Measurements from ENCODE around the gene IFT80. TPM values are rescaled to one million over a fixed set of nuclear protein-coding genes. Genes with fewer than 3 reads are reported as not detected.
"Not testable (repeated sequence)": the region's sequence is repeated elsewhere in the genome, so short reads cannot be mapped to it uniquely, and the experiment has no call there.

IFT80 gene
- total RNA-seq, 1 experiment from 2014 or later = 20.2 TPM

DNA sequence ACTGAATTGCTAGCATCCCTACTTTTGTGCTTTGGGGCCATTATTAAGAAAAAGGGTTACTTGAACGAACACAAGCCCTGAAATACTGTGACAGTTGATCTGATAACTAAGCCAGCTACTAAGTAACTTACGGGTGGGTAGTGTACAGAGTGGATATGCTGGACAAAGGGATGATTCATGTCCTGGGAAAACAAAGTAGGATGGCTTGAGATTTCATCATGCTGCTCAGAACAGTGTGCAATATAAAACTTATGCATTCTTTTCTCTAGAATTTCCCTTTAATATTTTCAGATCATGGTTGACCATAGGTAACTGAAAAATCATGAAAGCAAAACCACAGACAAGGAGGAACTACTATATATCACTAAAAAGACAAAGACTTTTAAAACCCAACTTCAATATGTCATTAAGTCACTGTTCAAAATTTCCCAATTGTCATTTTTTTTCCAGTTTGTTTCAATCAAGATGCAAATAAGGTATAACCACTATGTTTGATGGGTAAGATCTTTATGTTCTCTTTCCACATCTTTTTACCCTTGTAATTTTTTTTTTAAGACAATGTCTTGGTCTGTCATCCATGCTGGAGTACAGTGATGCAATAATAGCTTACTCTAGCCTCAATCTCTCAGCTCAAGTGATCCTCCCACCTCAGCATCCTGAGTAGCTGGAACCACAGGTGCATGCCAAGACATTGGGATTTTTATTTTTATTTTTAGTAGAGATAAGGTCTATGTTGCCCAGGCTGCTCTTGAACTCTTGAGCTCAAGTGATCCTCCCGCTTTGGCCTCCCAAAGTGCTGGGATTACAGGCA is 67.7 kb downstream of the IFT80 start:
- no TSS peak for BruUV-seq (replicated peaks)

DNA sequence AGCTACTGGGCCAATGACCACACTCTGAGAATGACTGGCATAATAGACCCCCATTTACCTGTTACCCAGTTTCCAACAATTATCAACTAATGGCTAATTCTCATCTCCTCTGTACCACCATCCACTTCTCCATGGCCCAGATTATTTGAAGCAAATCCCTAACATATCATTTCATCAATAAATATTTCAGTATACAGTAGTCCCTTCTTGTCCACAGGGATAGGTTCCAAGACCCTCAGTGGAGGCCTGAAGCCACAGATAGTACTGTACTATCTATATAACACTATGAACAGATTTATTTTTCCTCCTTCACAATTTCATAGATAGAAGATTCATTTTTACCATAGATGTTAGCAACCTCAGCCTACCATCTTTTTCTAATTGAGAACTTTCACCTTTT is 68.3 kb downstream of the IFT80 start:
- TF ChIP-seq, protein P1, sequence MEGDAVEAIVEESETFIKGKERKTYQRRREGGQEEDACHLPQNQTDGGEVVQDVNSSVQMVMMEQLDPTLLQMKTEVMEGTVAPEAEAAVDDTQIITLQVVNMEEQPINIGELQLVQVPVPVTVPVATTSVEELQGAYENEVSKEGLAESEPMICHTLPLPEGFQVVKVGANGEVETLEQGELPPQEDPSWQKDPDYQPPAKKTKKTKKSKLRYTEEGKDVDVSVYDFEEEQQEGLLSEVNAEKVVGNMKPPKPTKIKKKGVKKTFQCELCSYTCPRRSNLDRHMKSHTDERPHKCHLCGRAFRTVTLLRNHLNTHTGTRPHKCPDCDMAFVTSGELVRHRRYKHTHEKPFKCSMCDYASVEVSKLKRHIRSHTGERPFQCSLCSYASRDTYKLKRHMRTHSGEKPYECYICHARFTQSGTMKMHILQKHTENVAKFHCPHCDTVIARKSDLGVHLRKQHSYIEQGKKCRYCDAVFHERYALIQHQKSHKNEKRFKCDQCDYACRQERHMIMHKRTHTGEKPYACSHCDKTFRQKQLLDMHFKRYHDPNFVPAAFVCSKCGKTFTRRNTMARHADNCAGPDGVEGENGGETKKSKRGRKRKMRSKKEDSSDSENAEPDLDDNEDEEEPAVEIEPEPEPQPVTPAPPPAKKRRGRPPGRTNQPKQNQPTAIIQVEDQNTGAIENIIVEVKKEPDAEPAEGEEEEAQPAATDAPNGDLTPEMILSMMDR (conservative IDR thresholded peaks at IDR 0.05; ENCODE audit: low read depth, low read length) = no peak
- TF ChIP-seq EZH2 (IDR thresholded peaks at IDR 0.05; ENCODE audit: borderline replicate concordance, low read depth, low read length, poor library complexity, severe bottlenecking) = no peak
- no peaks in the 10 kb centered on the region for H3K36me3 ChIP-seq (ENCODE audit: insufficient read depth, low read length, poor library complexity, severe bottlenecking)
- H3K27ac ChIP-seq (ENCODE audit: low read depth, low read length, poor library complexity, severe bottlenecking) = no peak overlapping the region
- ChIA-PET POLR2A (ENCODE audit: low non-redundant PET) (no interaction called here), CTCF (no interaction called here)
- no TSS peak for BruUV-seq (replicated peaks)
- peaks cover 10% of the 10 kb centered on the region for H3K4me1 ChIP-seq (ENCODE audit: insufficient read depth, low read length, poor library complexity, severe bottlenecking)
- no peak for DNase-seq (ENCODE audit: low spot score)
- no peak overlapping the region for H3K4me3 ChIP-seq (ENCODE audit: low read depth, low read length, poor library complexity, severe bottlenecking)
- H3K9me3 ChIP-seq (ENCODE audit: low read depth, low read length, poor library complexity, severe bottlenecking) = no peaks in the 10 kb centered on the region
- no peaks in the 10 kb centered on the region for H3K27me3 ChIP-seq (replicated peaks; ENCODE audit: insufficient read depth, low read depth, low read length, poor library complexity)
- intact Hi-C loops (cut with micrococcal nuclease; ENCODE audit: unreplicated experiment) = no loop called here

More for the DNA sequence above, 67.7 kb downstream of the IFT80 start:
- H3K36me3 ChIP-seq (ENCODE audit: insufficient read depth, low read length, poor library complexity, severe bottlenecking) = no peaks in the 10 kb centered on the region
- ChIA-PET POLR2A (ENCODE audit: low non-redundant PET) (no interaction called here), CTCF (no interaction called here)
- TF ChIP-seq, protein P1 (conservative IDR thresholded peaks at IDR 0.05; ENCODE audit: low read depth, low read length) = no peak
- no peak for TF ChIP-seq EZH2 (IDR thresholded peaks at IDR 0.05; ENCODE audit: borderline replicate concordance, low read depth, low read length, poor library complexity, severe bottlenecking)
- H3K4me1 ChIP-seq (ENCODE audit: insufficient read depth, low read length, poor library complexity, severe bottlenecking) = peaks cover 10% of the 10 kb centered on the region
- intact Hi-C loops (cut with micrococcal nuclease; ENCODE audit: unreplicated experiment) = no loop called here
- H3K9me3 ChIP-seq (ENCODE audit: low read depth, low read length, poor library complexity, severe bottlenecking) = no peaks in the 10 kb centered on the region
- DNase-seq (ENCODE audit: low spot score) = no peak
- H3K27ac ChIP-seq (ENCODE audit: low read depth, low read length, poor library complexity, severe bottlenecking) = no peak overlapping the region
- H3K27me3 ChIP-seq (replicated peaks; ENCODE audit: insufficient read depth, low read depth, low read length, poor library complexity) = no peaks in the 10 kb centered on the region
- H3K4me3 ChIP-seq (ENCODE audit: low read depth, low read length, poor library complexity, severe bottlenecking) = no peak overlapping the region

DNA sequence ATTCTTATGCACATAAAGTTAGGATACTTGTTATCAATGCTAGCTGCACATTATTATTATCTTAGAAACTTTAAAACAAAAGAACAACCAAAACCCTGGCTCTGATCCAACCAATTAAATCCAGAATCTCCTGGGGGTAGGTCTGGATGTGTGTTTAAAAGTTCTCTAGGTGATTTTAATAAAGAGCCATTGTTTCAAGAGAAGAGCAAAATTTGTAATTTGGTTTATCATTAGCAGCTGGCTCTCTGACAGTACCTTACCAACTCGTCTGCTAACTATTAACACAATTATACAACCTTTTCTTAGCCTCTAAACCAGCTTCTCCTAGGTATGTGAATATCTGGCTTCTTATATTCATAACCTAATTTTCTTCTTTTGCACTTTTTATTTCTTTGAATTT is 68.9 kb downstream of the IFT80 start:
- no TSS peak for BruUV-seq (replicated peaks)
- H3K36me3 ChIP-seq (ENCODE audit: insufficient read depth, low read length, poor library complexity, severe bottlenecking) = no peaks in the 10 kb centered on the region
- H3K4me3 ChIP-seq (ENCODE audit: low read depth, low read length, poor library complexity, severe bottlenecking) = no peak overlapping the region
- ChIA-PET CTCF (no interaction called here), POLR2A (ENCODE audit: low non-redundant PET) (no interaction called here)
- H3K27ac ChIP-seq (ENCODE audit: low read depth, low read length, poor library complexity, severe bottlenecking) = no peak overlapping the region
- no peaks in the 10 kb centered on the region for H3K9me3 ChIP-seq (ENCODE audit: low read depth, low read length, poor library complexity, severe bottlenecking)
- no peaks in the 10 kb centered on the region for H3K27me3 ChIP-seq (replicated peaks; ENCODE audit: insufficient read depth, low read depth, low read length, poor library complexity)
- peaks cover 10% of the 10 kb centered on the region for H3K4me1 ChIP-seq (ENCODE audit: insufficient read depth, low read length, poor library complexity, severe bottlenecking)
- intact Hi-C loops (cut with micrococcal nuclease; ENCODE audit: unreplicated experiment) = no loop called here
- no peak for TF ChIP-seq EZH2 (IDR thresholded peaks at IDR 0.05; ENCODE audit: borderline replicate concordance, low read depth, low read length, poor library complexity, severe bottlenecking)
- TF ChIP-seq, protein P1 (conservative IDR thresholded peaks at IDR 0.05; ENCODE audit: low read depth, low read length) = no peak
- DNase-seq (ENCODE audit: low spot score) = no peak

DNA sequence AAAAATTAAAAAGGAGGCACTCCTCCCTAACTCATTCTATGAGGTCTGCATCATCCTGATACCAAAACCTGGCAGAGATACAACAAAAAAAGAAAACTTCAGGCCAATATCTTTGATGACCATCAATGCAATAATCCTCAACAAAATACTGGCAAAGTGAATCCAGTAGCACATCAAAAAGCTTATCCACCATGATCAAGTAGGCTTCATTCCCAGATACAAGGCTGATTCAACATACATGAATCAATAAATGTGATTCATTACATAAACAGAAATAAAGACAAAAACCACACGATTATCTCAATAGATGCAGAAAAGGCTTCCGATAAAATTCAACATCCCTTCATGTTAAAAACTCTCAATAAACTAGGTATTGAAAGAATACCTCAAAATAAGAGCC is 72.7 kb downstream of the IFT80 start:
- DNase-seq (ENCODE audit: low spot score); H3K36me3 ChIP-seq (ENCODE audit: insufficient read depth, low read length, poor library complexity, severe bottlenecking); BruUV-seq (replicated peaks); H3K9me3 ChIP-seq (ENCODE audit: low read depth, low read length, poor library complexity, severe bottlenecking); POLR2A ChIA-PET (ENCODE audit: low non-redundant PET); intact Hi-C loops (cut with micrococcal nuclease; ENCODE audit: unreplicated experiment); H3K4me3 ChIP-seq (ENCODE audit: low read depth, low read length, poor library complexity, severe bottlenecking); H3K27ac ChIP-seq (ENCODE audit: low read depth, low read length, poor library complexity, severe bottlenecking); CTCF ChIA-PET; H3K27me3 ChIP-seq (replicated peaks; ENCODE audit: insufficient read depth, low read depth, low read length, poor library complexity): not testable (repeated sequence)
- peaks cover 10% of the 10 kb centered on the region for H3K4me1 ChIP-seq (ENCODE audit: insufficient read depth, low read length, poor library complexity, severe bottlenecking)

DNA sequence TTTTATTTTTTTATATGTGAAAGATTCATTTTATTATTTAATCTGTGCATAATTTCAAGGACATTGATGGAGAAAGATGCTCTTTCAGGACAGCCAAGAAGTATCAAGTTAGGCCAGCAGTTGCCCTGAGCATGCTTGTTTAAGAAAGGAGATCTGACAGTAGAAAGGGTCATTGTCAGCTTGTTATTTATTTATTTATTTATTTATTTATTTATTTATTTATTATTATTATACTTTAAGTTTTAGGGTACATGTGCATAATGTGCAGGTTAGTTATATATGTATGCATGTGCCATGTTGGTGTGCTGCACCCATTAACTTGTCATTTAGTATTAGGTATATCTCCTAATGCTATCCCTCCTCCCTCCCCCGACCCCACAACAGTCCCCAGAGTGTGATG is 77.2 kb downstream of the IFT80 start:
- H3K27ac ChIP-seq (ENCODE audit: low read depth, low read length, poor library complexity, severe bottlenecking); BruUV-seq (replicated peaks); DNase-seq (ENCODE audit: low spot score); H3K27me3 ChIP-seq (replicated peaks; ENCODE audit: insufficient read depth, low read depth, low read length, poor library complexity); intact Hi-C loops (cut with micrococcal nuclease; ENCODE audit: unreplicated experiment); H3K9me3 ChIP-seq (ENCODE audit: low read depth, low read length, poor library complexity, severe bottlenecking); H3K4me1 ChIP-seq (ENCODE audit: insufficient read depth, low read length, poor library complexity, severe bottlenecking); POLR2A ChIA-PET (ENCODE audit: low non-redundant PET); H3K36me3 ChIP-seq (ENCODE audit: insufficient read depth, low read length, poor library complexity, severe bottlenecking); CTCF ChIA-PET; H3K4me3 ChIP-seq (ENCODE audit: low read depth, low read length, poor library complexity, severe bottlenecking): not testable (repeated sequence)

Data from A673 (cell line).